ENCODE measurements around the gene MTERF4. TPM values are rescaled to one million over a fixed set of nuclear protein-coding genes. Genes with fewer than 3 reads are reported as not detected.

MTERF4 gene
- total and polyA plus RNA-seq, 2 of the 13 experiments (the other 11 are each of a cell fraction or from before 2014, with no cell fraction given), result 50.5 to 59.8 TPM

DNA sequence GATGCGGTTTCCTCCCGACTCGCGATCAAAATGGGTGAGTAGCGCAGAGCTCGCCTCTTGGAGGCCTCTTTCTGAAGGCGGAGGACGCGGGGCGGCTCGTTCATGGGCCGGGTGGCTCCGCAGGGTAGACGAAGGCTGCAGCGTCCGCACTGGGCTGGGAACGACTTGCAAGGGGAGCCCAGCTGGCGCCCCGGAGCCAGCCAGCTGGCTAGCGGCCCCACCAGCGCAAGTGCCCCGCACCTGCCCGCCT, 47.5 kb upstream of the MTERF4 start (continued):
- TF ChIP-seq ZNF678 (CRISPR knock-in tag; IDR thresholded peaks at IDR 0.05), result 0 out of 2 replicates have a peak, but pooled peaks have one; percentile 67
- TF ChIP-seq HMGA1 (CRISPR knock-in tag; conservative IDR thresholded peaks at IDR 0.05), result no peak
- TF ChIP-seq, protein P1, sequence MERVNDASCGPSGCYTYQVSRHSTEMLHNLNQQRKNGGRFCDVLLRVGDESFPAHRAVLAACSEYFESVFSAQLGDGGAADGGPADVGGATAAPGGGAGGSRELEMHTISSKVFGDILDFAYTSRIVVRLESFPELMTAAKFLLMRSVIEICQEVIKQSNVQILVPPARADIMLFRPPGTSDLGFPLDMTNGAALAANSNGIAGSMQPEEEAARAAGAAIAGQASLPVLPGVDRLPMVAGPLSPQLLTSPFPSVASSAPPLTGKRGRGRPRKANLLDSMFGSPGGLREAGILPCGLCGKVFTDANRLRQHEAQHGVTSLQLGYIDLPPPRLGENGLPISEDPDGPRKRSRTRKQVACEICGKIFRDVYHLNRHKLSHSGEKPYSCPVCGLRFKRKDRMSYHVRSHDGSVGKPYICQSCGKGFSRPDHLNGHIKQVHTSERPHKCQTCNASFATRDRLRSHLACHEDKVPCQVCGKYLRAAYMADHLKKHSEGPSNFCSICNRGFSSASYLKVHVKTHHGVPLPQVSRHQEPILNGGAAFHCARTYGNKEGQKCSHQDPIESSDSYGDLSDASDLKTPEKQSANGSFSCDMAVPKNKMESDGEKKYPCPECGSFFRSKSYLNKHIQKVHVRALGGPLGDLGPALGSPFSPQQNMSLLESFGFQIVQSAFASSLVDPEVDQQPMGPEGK (CRISPR knock-in tag; IDR thresholded peaks at IDR 0.05), result no peak; the same call in 1 of the 2 replicates
- TF ChIP-seq REST (IDR thresholded peaks at IDR 0.05; ENCODE audit: borderline replicate concordance in 1 of 2, low read depth in 1 of 2, low read length in 2 of 2), result no peak
- 0 out of 2 replicates have a peak, but pooled peaks have one; percentile 8 for TF ChIP-seq ERF (CRISPR knock-in tag; IDR thresholded peaks at IDR 0.05)
- TF ChIP-seq ZNF552 (CRISPR knock-in tag; IDR thresholded peaks at IDR 0.05; ENCODE audit: borderline replicate concordance), result no peak
- no peak for TF ChIP-seq NONO (IDR thresholded peaks at IDR 0.05)
- TF ChIP-seq NONO (CRISPR knock-in tag; conservative IDR thresholded peaks at IDR 0.05), result no peak
- TF ChIP-seq ZNF619 (CRISPR knock-in tag; IDR thresholded peaks at IDR 0.05), result no peak
- TF ChIP-seq ZNF24 (IDR thresholded peaks at IDR 0.05), result 0 out of 2 replicates have a peak, but pooled peaks have one; percentile 56
- TF ChIP-seq, protein P2, sequence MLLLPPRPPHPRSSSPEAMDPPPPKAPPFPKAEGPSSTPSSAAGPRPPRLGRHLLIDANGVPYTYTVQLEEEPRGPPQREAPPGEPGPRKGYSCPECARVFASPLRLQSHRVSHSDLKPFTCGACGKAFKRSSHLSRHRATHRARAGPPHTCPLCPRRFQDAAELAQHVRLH (CRISPR knock-in tag; IDR thresholded peaks at IDR 0.05; ENCODE audit: borderline replicate concordance, low read depth), result 0 out of 2 replicates have a peak, but pooled peaks have one; percentile 16
- TF ChIP-seq CBX5 (CRISPR knock-in tag; IDR thresholded peaks at IDR 0.05; ENCODE audit: borderline replicate concordance), result no peak
- no peak; the same call in 1 of the 2 replicates for TF ChIP-seq ZNF782 (CRISPR knock-in tag; IDR thresholded peaks at IDR 0.05; ENCODE audit: borderline replicate concordance)
- TF ChIP-seq ZNF644 (CRISPR knock-in tag; IDR thresholded peaks at IDR 0.05; ENCODE audit: low read depth), result no peak
- TF ChIP-seq RARA (CRISPR knock-in tag; IDR thresholded peaks at IDR 0.05), result no peak
- TF ChIP-seq ELF4 (CRISPR knock-in tag; IDR thresholded peaks at IDR 0.05; ENCODE audit: borderline replicate concordance), result peak; percentile 2; the same call in 1 of the 2 replicates
- TF ChIP-seq RXRB (CRISPR knock-in tag; IDR thresholded peaks at IDR 0.05; ENCODE audit: borderline replicate concordance), result no peak
- TF ChIP-seq, protein P3, sequence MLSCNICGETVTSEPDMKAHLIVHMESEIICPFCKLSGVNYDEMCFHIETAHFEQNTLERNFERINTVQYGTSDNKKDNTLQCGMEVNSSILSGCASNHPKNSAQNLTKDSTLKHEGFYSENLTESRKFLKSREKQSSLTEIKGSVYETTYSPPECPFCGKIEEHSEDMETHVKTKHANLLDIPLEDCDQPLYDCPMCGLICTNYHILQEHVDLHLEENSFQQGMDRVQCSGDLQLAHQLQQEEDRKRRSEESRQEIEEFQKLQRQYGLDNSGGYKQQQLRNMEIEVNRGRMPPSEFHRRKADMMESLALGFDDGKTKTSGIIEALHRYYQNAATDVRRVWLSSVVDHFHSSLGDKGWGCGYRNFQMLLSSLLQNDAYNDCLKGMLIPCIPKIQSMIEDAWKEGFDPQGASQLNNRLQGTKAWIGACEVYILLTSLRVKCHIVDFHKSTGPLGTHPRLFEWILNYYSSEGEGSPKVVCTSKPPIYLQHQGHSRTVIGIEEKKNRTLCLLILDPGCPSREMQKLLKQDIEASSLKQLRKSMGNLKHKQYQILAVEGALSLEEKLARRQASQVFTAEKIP (CRISPR knock-in tag; IDR thresholded peaks at IDR 0.05; ENCODE audit: borderline replicate concordance), result no peak
- TF ChIP-seq RORA (CRISPR knock-in tag; IDR thresholded peaks at IDR 0.05), result no peak
- TF ChIP-seq ZNF33B (CRISPR knock-in tag; IDR thresholded peaks at IDR 0.05), result no peak
- TF ChIP-seq GABPB1 (CRISPR knock-in tag; IDR thresholded peaks at IDR 0.05), result no peak
- TF ChIP-seq ZNF362 (CRISPR knock-in tag; IDR thresholded peaks at IDR 0.05; ENCODE audit: borderline replicate concordance), result 0 out of 2 replicates have a peak, but pooled peaks have one; percentile 22
